ENCODE measurements around the gene MPZL1.
A peak's percentile ranks its signal among the peaks of the same experiment; 100 is the strongest.

MPZL1 gene

GRCh38 chr1:167713330-167714081, 8.3 kb upstream of the MPZL1 start:
- H3K36me3 Mint-ChIP-seq (ENCODE audit: low read depth) = no peaks in the 10 kb centered on the region
- DNase-seq = peak; percentile 49
- peaks cover 47% of the 10 kb centered on the region for H3K27me3 Mint-ChIP-seq (ENCODE audit: low read depth, poor library complexity)
- H3K27ac Mint-ChIP-seq = peak overlapping the region; percentile 24
- H3K4me3 Mint-ChIP-seq = peak overlapping the region; percentile 97
- H3K9me3 Mint-ChIP-seq = peaks cover 5% of the 10 kb centered on the region
- no peak for TF ChIP-seq CTCF (IDR thresholded peaks at IDR 0.05)
- H3K4me1 Mint-ChIP-seq = peaks cover 16% of the 10 kb centered on the region

GRCh38 chr1:167714098-167714438, 7.7 kb upstream of the MPZL1 start:
- Mint-ChIP-seq H3K9me3 (peaks cover 5% of the 10 kb centered on the region), H3K27ac (no peak overlapping the region), H3K27me3 (ENCODE audit: low read depth, poor library complexity) (peaks cover 47% of the 10 kb centered on the region), H3K4me3 (peak overlapping the region; percentile 97), H3K36me3 (ENCODE audit: low read depth) (no peaks in the 10 kb centered on the region), H3K4me1 (peaks cover 13% of the 10 kb centered on the region)
- no peak for TF ChIP-seq CTCF (IDR thresholded peaks at IDR 0.05)
- DNase-seq = peak; percentile 76

GRCh38 chr1:167714439-167715156, 7.2 kb upstream of the MPZL1 start:
- H3K4me3 Mint-ChIP-seq = peak overlapping the region; percentile 97
- H3K27me3 Mint-ChIP-seq (ENCODE audit: low read depth, poor library complexity) = peaks cover 50% of the 10 kb centered on the region
- TF ChIP-seq CTCF (IDR thresholded peaks at IDR 0.05) = no peak
- H3K27ac Mint-ChIP-seq = peak overlapping the region; percentile 89
- DNase-seq = peak; percentile 92
- no peaks in the 10 kb centered on the region for H3K36me3 Mint-ChIP-seq (ENCODE audit: low read depth)
- peaks cover 16% of the 10 kb centered on the region for H3K4me1 Mint-ChIP-seq
- H3K9me3 Mint-ChIP-seq = peaks cover 5% of the 10 kb centered on the region

GRCh38 chr1:167715157-167715999, 6.4 kb upstream of the MPZL1 start:
- peaks cover 20% of the 10 kb centered on the region for H3K4me1 Mint-ChIP-seq
- H3K36me3 Mint-ChIP-seq (ENCODE audit: low read depth) = no peaks in the 10 kb centered on the region
- peak; percentile 87 for DNase-seq
- peak overlapping the region; percentile 97 for H3K4me3 Mint-ChIP-seq
- H3K9me3 Mint-ChIP-seq = peaks cover 5% of the 10 kb centered on the region
- TF ChIP-seq CTCF (IDR thresholded peaks at IDR 0.05) = peak; percentile 77
- peak overlapping the region; percentile 89 for H3K27ac Mint-ChIP-seq
- H3K27me3 Mint-ChIP-seq (ENCODE audit: low read depth, poor library complexity) = peaks cover 53% of the 10 kb centered on the region

GRCh38 chr1:167716000-167716271, 5.8 kb upstream of the MPZL1 start:
- H3K27me3 Mint-ChIP-seq (ENCODE audit: low read depth, poor library complexity) = peaks cover 52% of the 10 kb centered on the region
- no peak for DNase-seq
- TF ChIP-seq CTCF (IDR thresholded peaks at IDR 0.05) = no peak
- peak overlapping the region; percentile 97 for H3K4me3 Mint-ChIP-seq
- peaks cover 25% of the 10 kb centered on the region for H3K4me1 Mint-ChIP-seq
- peaks cover 5% of the 10 kb centered on the region for H3K9me3 Mint-ChIP-seq
- no peaks in the 10 kb centered on the region for H3K36me3 Mint-ChIP-seq (ENCODE audit: low read depth)
- H3K27ac Mint-ChIP-seq = no peak overlapping the region
